Esophagus mucosa (tissue), 1 donor: Measurements from ENCODE around the gene MYL10. TPM values are rescaled to one million over a fixed set of nuclear protein-coding genes. Genes with fewer than 3 reads are reported as not detected.
"Not testable (repeated sequence)": the region's sequence is repeated elsewhere in the genome, so short reads cannot be mapped to it uniquely, and the experiment has no call there.

ENCODE experiments used
- ATAC-seq: fragments of 200-7000 bp; cut with Tn5 transposase; one replicate; pipeline ENCODE4 v1.9.1; 2020
- total RNA-seq: library from RNA; stranded (reverse); gene quantifications from one replicate; pipeline ENCODE4 v1.2.4, GENCODE V29; 2023
- donor health status: DM: yes; HTN: yes; CAD: no.

The MYL10 gene
- total RNA-seq, 1 donor from 2014 or later, result not detected

- ATAC-seq, result no peak
Measured at GRCh38 chr7:101617451-101618206, 11.5 kb downstream of the MYL10 start.

- ATAC-seq, result no peak
Measured at GRCh38 chr7:101615446-101615845, 13.7 kb downstream of the MYL10 start.

GRCh38 chr7:101614939-101615302, 14.2 kb downstream of the MYL10 start:
- ATAC-seq, result no peak

GRCh38 chr7:101614098-101614938, 14.8 kb downstream of the MYL10 start:
- no peak for ATAC-seq

- no peak for ATAC-seq
Measured at GRCh38 chr7:101612885-101613515, 16.1 kb downstream of the MYL10 start.

- peak; percentile 96 for ATAC-seq
Measured at GRCh38 chr7:101608772-101609713, 20.1 kb downstream of the MYL10 start.

DNA sequence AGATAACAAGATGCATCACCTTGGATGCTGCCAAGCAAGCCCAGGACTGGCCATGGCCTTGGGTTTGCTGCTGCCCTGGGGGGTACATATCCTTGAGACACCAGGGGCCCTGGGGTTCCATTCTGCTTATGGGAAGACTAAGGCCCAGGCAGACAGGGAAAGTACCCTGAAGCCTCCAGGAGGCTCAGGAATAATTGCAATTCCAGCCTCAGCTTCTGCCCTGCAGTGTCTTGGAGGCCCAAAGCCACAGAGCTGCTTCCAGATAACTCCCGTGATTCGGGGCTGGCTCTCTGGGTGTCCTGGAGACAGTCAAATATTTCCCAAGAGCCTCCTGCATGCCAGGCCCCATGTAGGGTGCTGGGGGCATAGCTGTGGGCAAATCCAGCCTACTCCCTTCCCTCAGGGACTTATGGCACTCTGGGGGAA, 22.6 kb downstream of the MYL10 start:
- no peak for ATAC-seq

DNA sequence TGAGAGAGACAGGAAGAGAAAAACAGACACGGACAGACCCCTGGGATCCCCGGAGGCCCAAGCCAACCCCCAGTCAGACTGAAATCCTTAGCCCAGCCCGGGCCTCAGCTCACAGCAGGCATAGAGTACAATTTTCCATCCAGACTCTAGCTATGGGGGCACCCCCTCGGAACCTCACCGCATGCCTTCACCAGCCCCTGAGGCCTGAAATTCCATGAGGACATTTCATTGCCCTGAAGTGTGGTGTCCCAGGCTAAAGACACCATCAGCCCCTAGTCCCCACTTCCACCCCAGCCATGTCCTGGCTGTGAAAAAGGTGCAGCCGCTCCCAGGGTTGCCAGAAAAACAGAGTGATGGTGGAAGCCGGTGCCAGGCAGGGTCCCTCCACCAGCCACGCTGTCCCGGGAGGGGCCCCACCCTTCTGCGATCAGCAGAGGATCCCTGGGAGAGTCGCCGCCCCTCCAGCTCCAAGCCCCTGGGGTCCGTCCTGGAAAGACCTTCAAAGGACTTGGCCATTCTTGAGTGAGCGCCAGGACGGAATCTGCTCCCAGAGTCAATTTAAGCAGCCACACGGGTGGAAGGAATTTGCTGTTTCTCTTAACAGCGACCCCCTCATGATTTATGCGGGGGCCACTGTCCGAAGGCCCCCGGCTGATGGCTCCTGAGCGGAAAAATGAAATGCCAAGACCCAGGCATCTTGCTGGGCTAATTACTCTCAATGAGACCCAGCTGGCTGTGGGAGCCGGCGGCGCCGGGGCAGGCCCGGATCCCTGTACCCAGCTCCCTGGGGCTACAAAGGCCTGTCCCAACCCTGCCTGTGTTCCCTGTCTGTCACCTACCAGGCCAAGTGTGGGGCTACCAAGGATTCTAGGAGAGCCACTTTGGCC, 23.2 kb downstream of the MYL10 start:
- no peak for ATAC-seq

DNA sequence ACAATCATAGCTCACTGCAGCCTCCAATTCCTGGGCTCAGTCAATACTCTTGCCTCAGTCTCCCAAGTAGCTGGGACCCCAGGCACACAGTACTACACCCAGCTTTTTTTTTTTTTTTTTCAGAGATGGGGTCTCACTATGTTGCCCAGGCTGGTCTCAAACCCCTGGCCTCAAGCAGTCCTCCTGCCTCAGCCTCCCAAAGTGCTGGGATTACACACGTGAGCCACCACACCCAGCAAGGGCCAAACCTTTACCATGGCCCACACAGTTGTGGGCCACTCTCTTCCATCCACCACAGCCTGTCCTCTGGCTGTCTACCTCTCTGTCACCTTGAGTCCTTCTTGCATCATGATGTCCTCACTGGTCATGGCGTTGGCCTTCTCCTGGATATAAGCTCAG, 24.2 kb downstream of the MYL10 start:
- ATAC-seq, result not testable (repeated sequence)

GRCh38 chr7:101604331-101604933, 24.7 kb downstream of the MYL10 start:
- no peak for ATAC-seq

DNA sequence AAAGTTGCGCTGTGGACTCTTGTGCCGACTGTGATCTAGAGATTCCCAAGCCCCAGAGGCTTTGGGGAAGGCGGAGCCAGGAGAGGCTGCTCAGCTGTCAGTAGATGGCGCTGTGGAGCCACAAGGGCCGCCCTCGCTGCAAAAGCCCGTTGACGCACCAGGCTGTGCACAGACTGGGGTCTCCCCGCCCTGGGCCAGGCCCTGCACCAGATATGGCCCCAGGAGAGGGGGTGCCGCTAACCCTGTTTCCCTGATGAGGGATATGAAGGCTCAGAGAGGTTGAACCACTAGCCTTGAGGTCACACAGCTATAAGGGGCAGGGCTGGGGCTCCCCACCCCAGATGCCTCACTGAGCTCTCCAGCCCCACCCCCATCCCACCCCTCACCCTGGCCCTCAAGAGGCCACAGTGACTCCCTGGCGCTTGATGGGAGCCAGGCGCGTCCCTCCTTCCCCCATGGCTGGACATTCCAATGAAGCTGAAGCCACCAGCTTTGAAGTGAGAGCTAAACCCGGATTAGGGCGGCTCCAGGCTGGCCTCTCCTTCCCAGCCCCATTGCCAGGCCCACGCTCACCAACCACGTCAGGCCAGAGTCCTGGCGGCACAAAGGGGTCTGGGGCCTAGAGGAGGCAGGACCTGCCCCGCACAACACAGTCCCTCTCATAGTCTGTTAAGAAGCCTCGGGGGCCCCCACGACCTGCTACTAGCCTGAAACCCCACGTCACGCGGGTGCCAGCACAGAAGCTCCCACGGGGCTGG, 26.4 kb downstream of the MYL10 start:
- peak; percentile 71 for ATAC-seq

- ATAC-seq, result no peak
Measured at GRCh38 chr7:101602082-101602481, 27.0 kb downstream of the MYL10 start.

GRCh38 chr7:101599787-101600186, 29.3 kb downstream of the MYL10 start:
- ATAC-seq, result no peak

GRCh38 chr7:101598986-101599771, 29.9 kb downstream of the MYL10 start:
- ATAC-seq, result no peak

- peak; percentile 63 for ATAC-seq
Measured at GRCh38 chr7:101598422-101598985, 30.6 kb downstream of the MYL10 start.

DNA sequence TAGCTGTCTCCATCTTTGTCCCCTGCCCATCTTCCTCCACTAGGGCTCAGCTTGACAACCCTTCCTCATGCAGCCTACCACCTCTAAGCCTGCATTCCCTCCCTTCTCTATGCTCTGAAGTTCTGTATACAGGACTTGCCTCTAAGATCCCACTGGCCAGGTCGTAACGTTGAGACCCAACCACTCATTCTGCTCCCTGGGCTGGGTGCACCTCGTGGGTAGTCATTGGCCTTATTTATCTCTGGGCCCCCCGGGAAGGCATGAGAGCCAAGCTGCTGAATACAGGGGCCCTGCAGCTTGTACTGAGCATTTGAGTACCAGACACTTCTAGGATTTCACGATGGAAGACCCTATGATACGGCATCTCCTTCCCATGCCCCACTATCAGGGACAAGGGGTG, 31.2 kb downstream of the MYL10 start:
- ATAC-seq, result no peak

GRCh38 chr7:101596898-101597297, 32.2 kb downstream of the MYL10 start:
- ATAC-seq, result no peak

- no peak for ATAC-seq
Measured at GRCh38 chr7:101595766-101596537, 33.1 kb downstream of the MYL10 start.
